SK-N-SH (cell line): Measurements from ENCODE around the gene PM20D2. TPM values are rescaled to one million over a fixed set of nuclear protein-coding genes. Genes with fewer than 3 reads are reported as not detected.

ENCODE experiments used
- CTCF ChIA-PET: fragments of 300-600, 350-600 bp; formaldehyde crosslinking; extraction: SDS; loops from one replicate; lab custom pipeline; 2021; lab: Yijun Ruan, JAX
- POLR2A ChIA-PET: fragments of 350-600 bp; sonication (Branson Sonifier 250); formaldehyde crosslinking; extraction: SDS; loops from one replicate; lab custom pipeline; 2020; ENCODE audit warnings: antibody characterized with exemption, inconsistent platforms; lab: Yijun Ruan, JAX
- DNase-seq: peaks from one replicate; pipeline ENCODE4 v3.0.0; 2012
- H2AFZ ChIP-seq: fragments of 200-600 bp; sonication (generic); 2 replicates; pipeline ENCODE4 v1.8.1; 2016; ENCODE audit warnings: antibody characterized with exemption, mild to moderate bottlenecking, low read depth
- H3F3A ChIP-seq: fragments of 200-600 bp; sonication (generic); replicated peaks from 2 replicates; pipeline ENCODE3; 2016; ENCODE audit warnings: antibody characterized with exemption, mild to moderate bottlenecking; ENCODE audit not compliant: insufficient read depth
- H3K27ac ChIP-seq, 2 experiments: fragments of 200-500 bp in 1 of 2; fragments of 200-600 bp in 1 of 2; sonication (Bioruptor generic) in 1 of 2; sonication (generic), shearing (Covaris generic) in 1 of 2; 2 replicates each; pipeline versions ENCODE4 v1.5.1 to v1.6.1; 2014 to 2016; ENCODE audit warnings: low read depth in 2 of 2, inconsistent platforms in 1 of 2, low read length in 1 of 2, mild to moderate bottlenecking in 1 of 2, mixed read lengths in 1 of 2
- H3K27me3 ChIP-seq: fragments of 200-600 bp; sonication (generic), shearing (Covaris generic); 2 replicates; pipeline ENCODE4 v1.6.1; 2016; ENCODE audit warnings: mixed run types; ENCODE audit not compliant: insufficient read depth
- H3K36me3 ChIP-seq, 2 experiments: fragments of 200-500 bp in 1 of 2; fragments of 200-600 bp in 1 of 2; sonication (Bioruptor generic) in 1 of 2; sonication (generic) in 1 of 2; replicated peaks in 1 of 2; 2 replicates each; pipeline versions ENCODE3 to v1.5.1; 2014 to 2016; ENCODE audit warnings: low read length in 1 of 2, mild to moderate bottlenecking in 1 of 2; ENCODE audit not compliant: insufficient read depth in 2 of 2, control insufficient read depth in 1 of 2
- H3K4me1 ChIP-seq, 2 experiments: fragments of 200-500 bp in 1 of 2; fragments of 200-600 bp in 1 of 2; sonication (Bioruptor generic) in 1 of 2; sonication (generic), shearing (Covaris generic) in 1 of 2; 2 replicates each; pipeline versions ENCODE4 v1.5.1 to v1.6.1; 2014 to 2016; ENCODE audit warnings: low read depth in 1 of 2, low read length in 1 of 2, mixed run types in 1 of 2; ENCODE audit not compliant: insufficient read depth in 2 of 2, control insufficient read depth in 1 of 2
- H3K4me2 ChIP-seq: fragments of 200-600 bp; sonication (generic), shearing (Covaris generic); 2 replicates; pipeline ENCODE4 v1.6.1; 2017; ENCODE audit warnings: mixed run types
- H3K4me3 ChIP-seq, 2 experiments: fragments of 200-500 bp in 1 of 2; fragments of 200-600 bp in 1 of 2; sonication (Bioruptor generic) in 1 of 2; sonication (generic), shearing (Covaris generic) in 1 of 2; 2 replicates each; pipeline versions ENCODE4 v1.5.1 to v1.8.1; 2014 to 2016; ENCODE audit warnings: low read depth in 2 of 2, inconsistent platforms in 1 of 2, low read length in 1 of 2, mild to moderate bottlenecking in 1 of 2, mixed read lengths in 1 of 2, moderate library complexity in 1 of 2
- H3K79me2 ChIP-seq: fragments of 200-600 bp; sonication (generic); 2 replicates; pipeline ENCODE4 v1.8.1; 2017; ENCODE audit warnings: mild to moderate bottlenecking; ENCODE audit not compliant: insufficient read depth
- H3K9ac ChIP-seq: fragments of 200-600 bp; sonication (generic); 2 replicates; pipeline ENCODE4 v1.6.1; 2017; ENCODE audit warnings: mixed run types
- H3K9me2 ChIP-seq: fragments of 200-600 bp; sonication (generic); 2 replicates; pipeline ENCODE4 v1.6.1; 2017; ENCODE audit warnings: mixed run types
- H3K9me3 ChIP-seq: fragments of 200-600 bp; sonication (generic); 2 replicates; pipeline ENCODE4 v1.6.1; 2017; ENCODE audit warnings: mixed run types, mild to moderate bottlenecking, moderate library complexity
- H4K20me1 ChIP-seq: fragments of 200-600 bp; sonication (generic); 2 replicates; pipeline ENCODE4 v1.6.1; 2017; ENCODE audit warnings: mild to moderate bottlenecking, mixed run types; ENCODE audit not compliant: insufficient read depth
- CTCF ChIP-seq: fragments of 200-600 bp; sonication (generic); IDR thresholded peaks from 2 replicates; pipeline ENCODE4 v1.6.1; 2017; ENCODE audit warnings: antibody characterized with exemption, mild to moderate bottlenecking, moderate library complexity
- EZH2phosphoT487 ChIP-seq: fragments of 200-600 bp; sonication (generic); IDR thresholded peaks from 2 replicates; pipeline ENCODE4 v1.6.1; 2017; ENCODE audit warnings: low read depth, mixed run types, mild to moderate bottlenecking, antibody characterized with exemption, moderate library complexity, borderline replicate concordance
- PBX3 ChIP-seq: IDR thresholded peaks from 2 replicates; pipeline ENCODE4; 2012
- RCOR1 ChIP-seq: fragments of 150-350 bp; IDR thresholded peaks from 2 replicates; pipeline ENCODE4 v1.6.1; 2017; ENCODE audit warnings: antibody characterized with exemption, low read length
- SMC3 ChIP-seq: IDR thresholded peaks from 2 replicates; pipeline ENCODE4 v1.6.1; 2012; ENCODE audit warnings: low read depth, low read length, improper control_type of control experiment
- TEAD4 ChIP-seq: IDR thresholded peaks from 2 replicates; pipeline ENCODE4 v1.4.0; 2012; ENCODE audit warnings: mild to moderate bottlenecking, borderline replicate concordance; ENCODE audit not compliant: insufficient read depth
- WGBS: methylation state at CpG from one replicate; pipeline ENCODE4 v1.1.6; 2017; ENCODE audit warnings: low lambda C conversion rate; 5-methylcytosine and 5-hydroxymethylcytosine counted together
- polyA plus RNA-seq, 3 experiments: library from polyadenylated mRNA; depleted of rRNA; stranded (reverse); fragments of >200 nt; gene quantifications; 2 replicates each; pipeline ENCODE4 v1.2.3, GENCODE V29; 2012

PM20D2 gene
- polyA plus RNA-seq, 1 of the 3 experiments (the other 2 are of a cell fraction) = 6.2 TPM

GRCh38 chr6:89187504-89187903, 41.6 kb downstream of the PM20D2 start:
- no peaks in the 10 kb centered on the region for H3K36me3 ChIP-seq
- H3K4me2 ChIP-seq = no peak overlapping the region
- H4K20me1 ChIP-seq = no peaks in the 10 kb centered on the region
- no peak overlapping the region for H3K4me3 ChIP-seq
- H3K4me1 ChIP-seq = no peaks in the 10 kb centered on the region
- no peaks in the 10 kb centered on the region for H3F3A ChIP-seq
- no peaks in the 10 kb centered on the region for H3K79me2 ChIP-seq
- ChIA-PET CTCF (no interaction called here), POLR2A (no interaction called here)
- H2AFZ ChIP-seq = no peak overlapping the region
- no peak overlapping the region for H3K9ac ChIP-seq
- H3K27ac ChIP-seq = no peak overlapping the region
- WGBS = 88% methylated on average over 5 of the region's 5 CpGs
- H3K27me3 ChIP-seq = no peaks in the 10 kb centered on the region
- no peaks in the 10 kb centered on the region for H3K9me3 ChIP-seq
- TF ChIP-seq TEAD4 (no peak), EZH2phosphoT487 (no peak), SMC3 (no peak), PBX3 (no peak), RCOR1 (no peak)
- H3K9me2 ChIP-seq = no peaks in the 10 kb centered on the region
- DNase-seq = no peak

GRCh38 chr6:89190741-89191140, 44.9 kb downstream of the PM20D2 start:
- Histone ChIP-seq H2AFZ (no peak overlapping the region), H3K27me3 (no peaks in the 10 kb centered on the region), H3K4me2 (no peak overlapping the region), H3K9me2 (no peaks in the 10 kb centered on the region), H3K4me1 (no peaks in the 10 kb centered on the region), H3F3A (no peaks in the 10 kb centered on the region), H3K36me3 (no peaks in the 10 kb centered on the region), H3K9me3 (0 out of 2 replicates have a peak, but pooled peaks cover 12% of the 10 kb centered on the region), H3K79me2 (no peaks in the 10 kb centered on the region), H3K9ac (no peak overlapping the region), H3K4me3 (no peak overlapping the region), H3K27ac (no peak overlapping the region), H4K20me1 (no peaks in the 10 kb centered on the region)
- TF ChIP-seq CTCF = no peak
- ChIA-PET POLR2A (no interaction called here), CTCF (interaction anchor here (1.0 to 1.4 kb wide), 2 partner anchors 19 to 208 kb away, joined by 3 to 4 read pairs; no protein-coding TSS in a partner anchor)
- WGBS = 81% methylated on average over 5 of the region's 5 CpGs
- no peak for DNase-seq

- no peak overlapping the region for H3K4me2 ChIP-seq
- ChIA-PET POLR2A (no interaction called here), CTCF (interaction anchor here (1.9 kb wide), 1 partner anchor 211 kb away, joined by 5 read pairs; no protein-coding TSS in a partner anchor)
- no peaks in the 10 kb centered on the region for H3K27me3 ChIP-seq
- H2AFZ ChIP-seq = no peak overlapping the region
- H3K9me2 ChIP-seq = no peaks in the 10 kb centered on the region
- H3K4me1 ChIP-seq = no peaks in the 10 kb centered on the region
- no peak overlapping the region for H3K27ac ChIP-seq
- H3K36me3 ChIP-seq = no peaks in the 10 kb centered on the region
- no peaks in the 10 kb centered on the region for H3K79me2 ChIP-seq
- no peaks in the 10 kb centered on the region for H3F3A ChIP-seq
- no peak for TF ChIP-seq RCOR1
- no peak overlapping the region for H3K9ac ChIP-seq
- 10% methylated on average over 1 of the region's 1 CpG for WGBS
- DNase-seq = no peak
- 0 out of 2 replicates have a peak, but pooled peaks cover 13% of the 10 kb centered on the region for H3K9me3 ChIP-seq
- H4K20me1 ChIP-seq = no peaks in the 10 kb centered on the region
- H3K4me3 ChIP-seq = no peak overlapping the region
These were observed 48.7 kb downstream of the PM20D2 start for GRCh38 chr6:89194559-89194958.
